ENCODE data around the gene PPFIBP1.

PPFIBP1 gene

DNA sequence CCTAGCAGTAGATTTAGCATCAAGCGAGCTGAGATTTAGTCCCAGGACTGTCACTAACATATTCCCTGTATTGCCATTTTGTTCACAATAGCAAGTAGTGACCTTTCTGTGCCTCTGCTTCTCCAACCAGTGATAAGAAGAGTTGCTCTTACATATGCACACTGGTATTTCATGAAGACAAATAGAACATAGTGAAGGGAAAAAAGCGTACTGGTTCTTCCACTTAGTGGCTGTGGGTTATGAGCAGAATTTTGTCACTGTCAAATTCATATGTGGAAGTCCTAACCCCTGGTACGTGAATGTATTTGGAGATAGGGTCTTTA lies 12.3 kb upstream of the PPFIBP1 start:
- no peak overlapping the region for H3K4me3 ChIP-seq (ENCODE audit: low read depth, low read length)

DNA sequence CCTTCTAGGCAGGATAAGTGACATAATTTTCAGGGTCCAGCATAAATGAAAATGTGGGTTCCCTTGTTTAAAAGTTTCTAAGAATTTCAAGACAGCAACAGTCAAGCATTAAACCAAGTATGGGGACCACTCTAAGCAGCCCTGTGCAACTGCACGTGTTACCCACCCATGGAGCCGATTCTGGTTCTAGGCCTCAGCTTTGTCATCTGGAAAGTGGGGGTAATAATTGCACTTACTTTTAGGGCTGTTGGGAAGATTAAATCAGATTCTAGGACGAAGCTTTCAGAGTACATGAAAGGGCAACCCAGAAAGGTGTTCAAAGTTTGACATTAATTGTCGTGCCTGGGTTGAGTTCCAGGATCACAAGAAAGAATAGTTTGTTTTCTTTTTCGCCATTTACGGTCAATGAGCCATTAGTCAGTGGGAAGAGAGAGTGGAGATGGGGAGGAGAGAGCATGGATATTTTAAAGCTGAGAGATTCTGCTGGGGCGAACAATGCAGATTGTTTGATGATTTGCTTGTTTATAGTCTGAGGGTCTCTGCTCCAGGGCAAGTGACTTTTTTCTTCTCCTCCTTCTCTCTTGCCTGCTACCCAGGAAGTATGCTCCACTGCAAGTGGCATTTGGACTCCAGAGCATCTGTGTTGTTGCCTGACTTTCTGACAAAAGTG lies 10.7 kb upstream of the PPFIBP1 start:
- H3K4me3 ChIP-seq (ENCODE audit: low read depth, low read length), result no peak overlapping the region

DNA sequence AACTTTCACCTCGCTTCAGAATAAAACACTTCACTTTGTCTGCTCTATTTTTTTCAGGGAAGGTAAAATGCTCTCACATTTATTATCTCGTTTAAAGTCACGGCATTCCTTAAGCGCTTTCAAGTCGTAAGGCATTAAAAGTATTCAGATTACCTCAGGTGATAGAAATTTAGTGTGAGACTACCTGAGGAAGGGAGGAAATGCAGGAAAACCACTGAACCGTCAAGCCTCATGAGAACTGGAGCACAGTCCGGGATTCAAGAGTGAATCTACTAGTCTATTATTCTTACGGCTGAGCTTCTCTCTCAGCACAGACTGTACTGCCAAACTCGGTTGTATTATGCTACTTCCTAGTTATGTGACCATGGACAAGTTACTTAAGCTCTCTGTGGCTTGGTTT lies 8.3 kb upstream of the PPFIBP1 start:
- no peak overlapping the region for H3K4me3 ChIP-seq (ENCODE audit: low read depth, low read length)

DNA sequence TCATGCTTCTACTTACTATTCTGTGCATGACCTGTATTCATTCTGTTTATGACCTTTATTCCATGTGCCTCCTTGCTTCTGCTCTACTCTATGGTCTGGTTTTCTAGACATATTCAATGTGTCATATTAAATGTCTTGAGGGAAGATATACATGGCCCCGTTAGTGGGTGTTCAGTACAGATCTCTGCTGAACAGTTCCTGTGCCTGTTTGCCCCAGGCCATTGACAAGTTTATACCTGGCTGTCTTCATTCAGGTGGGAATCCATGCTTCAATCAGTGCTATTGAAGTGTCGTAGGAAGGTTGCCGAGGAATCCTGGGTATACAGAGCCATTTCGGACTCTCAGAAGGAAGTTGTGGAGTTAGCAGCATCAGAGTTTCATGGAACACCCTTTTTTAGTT lies 7.4 kb upstream of the PPFIBP1 start:
- H3K4me3 ChIP-seq (ENCODE audit: low read depth, low read length), result no peak overlapping the region

DNA sequence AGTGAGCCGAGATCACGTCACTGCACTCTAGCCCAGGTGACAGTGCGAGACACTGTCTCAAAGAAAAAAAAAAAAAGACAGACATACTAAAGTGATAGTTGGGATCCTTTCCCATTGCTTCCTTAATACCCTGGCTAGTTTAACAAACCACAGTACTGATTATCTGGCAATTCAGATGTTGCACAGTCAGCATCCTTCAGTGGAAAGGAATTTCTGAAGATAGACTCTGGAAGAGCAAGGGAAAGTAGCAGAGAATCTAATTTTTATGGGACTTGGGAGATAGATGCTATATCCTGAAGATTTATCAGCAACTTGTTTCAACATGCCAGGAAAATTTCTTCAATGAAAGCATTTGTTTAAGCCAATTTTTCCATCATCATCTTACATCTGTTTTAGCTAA lies 6.5 kb upstream of the PPFIBP1 start:
- no peak overlapping the region for H3K4me3 ChIP-seq (ENCODE audit: low read depth, low read length)

DNA sequence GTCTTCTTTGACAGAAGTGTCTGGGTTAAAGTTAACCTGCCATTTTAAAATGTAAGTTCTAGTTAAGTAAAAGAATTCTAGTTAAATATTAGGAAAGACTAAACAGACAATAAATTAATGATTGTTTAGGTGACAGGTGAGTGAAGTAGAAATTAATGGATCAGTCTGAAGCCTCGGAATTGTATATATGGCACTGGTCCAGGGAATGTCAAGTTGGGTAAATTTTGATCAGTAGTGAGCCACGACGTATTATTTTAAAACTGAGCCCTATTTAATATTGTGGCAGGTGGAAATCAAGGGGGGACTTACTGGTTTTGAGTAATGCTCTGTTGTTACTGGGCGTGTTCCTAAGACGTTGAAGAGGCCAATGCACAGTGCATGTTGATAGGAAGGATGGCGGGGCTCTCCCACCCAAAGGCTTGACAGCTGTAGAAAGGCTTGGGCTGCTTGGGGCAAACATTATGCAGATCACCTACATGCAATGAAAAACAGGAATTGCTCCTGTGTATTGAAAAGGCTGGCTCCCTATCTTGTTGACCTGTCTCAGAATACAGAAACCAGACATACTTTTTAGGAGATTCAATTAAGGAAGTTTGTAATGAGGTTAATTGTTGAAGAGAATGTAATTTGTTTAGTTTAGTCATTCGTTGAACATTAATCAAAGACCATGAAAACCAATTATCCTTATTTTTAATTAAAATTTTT lies 5.9 kb upstream of the PPFIBP1 start:
- H3K4me3 ChIP-seq (ENCODE audit: low read depth, low read length), result no peak overlapping the region

DNA sequence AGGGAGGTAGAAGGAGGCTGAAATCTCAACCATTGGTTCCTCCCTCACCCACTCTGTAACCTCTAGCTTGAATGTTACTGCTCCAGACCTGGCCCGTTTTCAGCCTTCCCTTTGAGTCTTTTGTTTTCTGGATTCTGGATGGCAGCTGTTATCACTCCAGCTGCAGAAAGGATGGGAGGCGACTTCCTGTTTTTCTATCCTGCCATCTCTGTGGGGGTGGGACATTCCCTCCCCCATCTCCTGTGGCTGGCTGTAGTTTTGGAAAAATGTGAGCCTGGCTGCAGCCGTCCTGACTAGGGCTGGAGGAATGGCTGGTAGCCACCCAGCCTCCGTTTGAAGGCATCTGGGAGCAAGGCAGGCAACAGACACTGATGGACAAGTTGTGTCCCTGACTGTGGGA lies 2.9 kb upstream of the PPFIBP1 start:
- H3K4me3 ChIP-seq (ENCODE audit: low read depth, low read length), result no peak overlapping the region

DNA sequence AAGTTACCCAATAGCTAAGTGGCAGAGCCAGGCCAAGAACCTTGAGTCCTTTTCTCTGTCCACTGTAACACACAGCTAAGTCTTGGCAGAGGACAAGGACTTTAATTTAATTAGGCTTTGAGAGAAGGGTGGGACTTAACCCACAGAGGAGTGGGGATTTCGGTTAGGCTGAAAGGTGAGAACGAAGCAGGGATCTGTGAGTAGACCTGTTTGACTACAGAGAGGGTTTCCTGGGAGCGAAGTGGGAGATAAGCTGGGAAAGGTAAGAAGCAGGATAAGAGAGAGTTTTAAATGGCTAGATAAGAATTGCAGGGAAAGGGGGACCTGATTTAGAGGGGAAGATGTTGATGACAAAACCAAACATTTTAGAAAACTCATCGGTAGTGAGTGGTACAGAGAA lies 2.0 kb upstream of the PPFIBP1 start:
- no peak overlapping the region for H3K4me3 ChIP-seq (ENCODE audit: low read depth, low read length)

DNA sequence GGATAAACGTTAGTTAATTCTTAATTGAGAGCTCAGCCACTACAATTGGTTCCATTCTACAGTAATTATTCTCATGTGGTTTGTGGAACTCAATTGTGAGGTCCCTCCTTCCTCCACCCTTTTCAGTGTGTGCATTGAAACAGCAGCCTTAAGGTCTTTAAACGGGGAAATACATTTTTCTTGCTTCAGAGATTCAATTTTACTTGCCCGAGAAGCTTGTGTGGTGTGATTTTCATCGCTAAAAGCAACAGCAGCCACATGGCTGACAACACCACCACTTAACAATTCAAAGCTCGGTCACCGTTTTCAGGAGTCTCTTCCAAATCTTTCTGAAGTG lies 733 bp upstream of the PPFIBP1 start:
- peak overlapping the region; percentile 69 for H3K4me3 ChIP-seq (ENCODE audit: low read depth, low read length)

DNA sequence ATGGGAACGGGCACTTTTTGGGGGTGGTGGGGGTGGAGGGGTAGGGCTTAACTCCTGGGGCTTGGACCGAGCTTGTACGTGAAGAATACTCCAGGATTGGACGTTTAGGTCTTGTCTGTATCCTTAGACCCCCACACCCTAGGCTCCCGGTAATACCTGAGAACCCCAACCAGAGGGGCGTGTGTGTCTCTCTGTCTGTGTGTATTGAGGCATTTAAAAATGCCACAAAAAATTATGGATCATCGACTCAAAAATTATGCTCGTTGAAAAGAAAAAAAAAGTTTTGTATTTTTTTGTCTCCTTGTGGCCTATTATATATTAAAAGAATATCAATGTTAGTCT lies 459 bp downstream of the PPFIBP1 start:
- H3K4me3 ChIP-seq (ENCODE audit: low read depth, low read length), result peak overlapping the region; percentile 69

DNA sequence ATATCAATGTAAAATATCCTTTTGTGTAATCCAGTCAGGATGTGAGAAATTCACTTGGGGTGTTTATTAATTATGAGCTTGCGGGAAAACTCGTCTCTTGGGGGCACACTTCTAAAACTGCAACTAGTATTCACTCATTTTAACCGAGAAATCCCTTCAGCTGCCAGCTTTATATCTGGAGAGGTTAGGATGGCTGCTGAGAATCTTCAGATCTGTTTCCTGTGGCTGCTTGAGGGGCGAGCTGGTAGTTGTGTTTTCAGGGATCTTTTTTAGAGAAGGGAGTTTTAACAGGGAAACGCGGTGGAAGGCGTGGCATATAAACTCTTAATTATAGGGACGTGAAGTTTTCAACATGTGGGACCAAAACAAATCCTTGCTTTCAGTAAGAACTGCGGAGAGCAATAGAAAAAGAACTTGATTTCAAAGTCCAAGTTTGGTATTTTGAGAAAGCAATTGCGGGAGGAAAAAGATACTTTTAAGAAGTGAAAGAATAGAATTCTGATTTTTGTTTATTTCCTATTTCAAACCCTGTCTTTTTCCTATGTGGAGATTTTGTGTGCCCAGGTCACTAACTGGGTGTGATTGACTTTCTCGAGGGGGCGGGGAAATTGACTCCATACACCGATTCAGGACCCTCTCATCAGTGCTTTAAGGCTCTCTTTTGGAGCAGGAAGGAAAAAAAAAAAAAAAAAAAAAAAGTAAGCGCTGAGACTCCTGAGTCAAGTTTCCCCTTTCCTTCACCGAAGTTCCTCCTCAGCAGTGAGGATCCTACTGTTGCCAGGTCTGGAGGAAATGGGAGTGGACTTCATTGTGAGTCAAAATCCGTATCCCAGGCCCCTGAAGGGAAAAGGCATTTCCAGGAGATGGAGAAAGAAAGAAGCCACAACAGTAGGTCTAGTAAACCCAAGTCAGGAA lies 1.1 kb downstream of the PPFIBP1 start:
- peak overlapping the region; percentile 69 for H3K4me3 ChIP-seq (ENCODE audit: low read depth, low read length)

DNA sequence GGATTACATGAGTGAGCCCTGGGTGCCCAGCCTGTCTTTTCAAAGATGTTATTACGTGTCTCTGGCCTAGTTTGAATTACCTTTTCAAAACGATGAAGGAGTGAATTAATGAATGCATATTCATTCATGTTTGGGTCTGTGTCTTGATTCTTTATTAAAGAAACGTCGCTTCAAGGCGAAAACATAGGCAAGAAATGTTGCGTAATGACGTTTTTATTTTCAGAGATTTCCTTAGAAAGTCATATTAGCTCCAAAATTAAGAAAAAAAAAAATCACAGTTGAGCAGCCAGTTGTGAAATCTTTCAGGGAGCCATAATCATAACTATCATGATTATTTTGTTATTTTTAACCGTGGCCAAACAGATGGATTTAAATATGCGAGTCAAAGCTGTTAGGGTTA lies 3.5 kb downstream of the PPFIBP1 start:
- H3K4me3 ChIP-seq (ENCODE audit: low read depth, low read length), result no peak overlapping the region

DNA sequence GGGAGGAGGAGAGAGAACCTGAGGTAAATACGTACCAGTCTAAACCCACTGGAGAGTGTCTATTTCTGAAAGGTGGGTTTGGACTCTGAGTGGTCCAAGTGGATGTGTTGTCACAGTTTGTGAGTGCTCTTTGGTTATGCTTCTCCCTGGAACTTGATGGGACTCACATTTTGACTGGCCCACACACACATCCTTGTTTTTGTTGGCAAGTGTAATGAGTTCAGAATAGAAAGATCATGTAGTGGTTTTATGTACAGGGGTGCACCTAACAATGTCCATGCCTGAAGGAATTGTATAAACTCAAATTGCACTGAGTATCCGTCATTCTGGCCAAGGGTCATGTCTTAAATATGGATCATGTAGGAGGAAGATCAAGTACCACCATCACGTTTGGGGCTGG lies 4.8 kb downstream of the PPFIBP1 start:
- H3K4me3 ChIP-seq (ENCODE audit: low read depth, low read length), result no peak overlapping the region

DNA sequence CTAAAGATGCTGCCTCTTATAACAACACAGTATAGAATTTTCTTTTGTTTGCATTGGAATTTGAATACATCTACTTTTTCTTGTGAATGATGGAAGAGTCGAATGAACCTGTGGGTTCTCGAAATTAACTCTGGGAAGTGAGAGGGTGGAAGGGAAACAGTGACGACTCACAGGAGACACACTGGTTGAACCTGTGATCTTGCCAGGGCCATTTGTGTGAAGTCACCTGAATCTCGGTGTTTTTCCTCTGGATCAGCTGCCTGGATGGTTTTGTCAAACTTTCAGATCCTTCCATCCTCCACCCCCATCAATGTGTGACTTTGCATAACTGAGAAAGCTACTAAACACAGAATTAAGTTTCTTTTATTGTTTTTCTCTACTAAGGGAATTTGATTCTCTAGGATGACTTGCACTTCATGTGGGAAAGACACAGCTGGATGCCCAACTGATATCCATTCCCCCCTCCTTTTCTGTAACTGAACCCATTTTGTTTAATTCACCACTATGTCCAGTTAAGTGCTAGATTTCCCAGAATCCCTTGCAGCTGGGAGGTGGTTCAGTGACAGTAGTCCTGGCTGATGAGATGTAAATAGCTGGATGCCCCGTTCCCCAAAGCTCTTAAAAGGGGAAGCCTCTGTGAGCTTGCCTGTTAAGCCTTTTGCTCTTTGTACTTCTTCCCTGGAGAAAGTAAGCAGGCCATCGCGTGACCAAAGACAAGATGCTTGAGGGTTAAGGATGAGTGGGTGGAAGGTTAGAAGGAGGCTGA lies 6.3 kb downstream of the PPFIBP1 start:
- H3K4me3 ChIP-seq (ENCODE audit: low read depth, low read length), result no peak overlapping the region

DNA sequence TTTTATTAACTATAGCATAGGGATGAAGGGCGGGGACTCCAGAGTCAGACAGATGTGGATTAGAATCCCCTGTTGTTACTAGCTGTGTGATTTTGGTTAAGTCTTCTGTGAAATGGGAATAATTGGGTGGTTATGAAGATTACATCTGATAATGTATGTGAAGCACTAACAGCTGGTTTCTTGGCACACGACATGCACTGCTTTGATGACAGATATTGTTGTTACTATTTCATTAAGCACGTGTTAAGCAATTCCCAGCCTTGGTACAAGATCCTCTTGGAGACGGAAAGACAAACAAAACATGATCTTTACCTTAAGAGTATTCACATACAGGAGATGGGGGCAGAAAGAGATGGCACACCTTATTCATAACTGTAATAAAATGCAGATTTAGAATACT lies 7.9 kb downstream of the PPFIBP1 start:
- no peak overlapping the region for H3K4me3 ChIP-seq (ENCODE audit: low read depth, low read length)

DNA sequence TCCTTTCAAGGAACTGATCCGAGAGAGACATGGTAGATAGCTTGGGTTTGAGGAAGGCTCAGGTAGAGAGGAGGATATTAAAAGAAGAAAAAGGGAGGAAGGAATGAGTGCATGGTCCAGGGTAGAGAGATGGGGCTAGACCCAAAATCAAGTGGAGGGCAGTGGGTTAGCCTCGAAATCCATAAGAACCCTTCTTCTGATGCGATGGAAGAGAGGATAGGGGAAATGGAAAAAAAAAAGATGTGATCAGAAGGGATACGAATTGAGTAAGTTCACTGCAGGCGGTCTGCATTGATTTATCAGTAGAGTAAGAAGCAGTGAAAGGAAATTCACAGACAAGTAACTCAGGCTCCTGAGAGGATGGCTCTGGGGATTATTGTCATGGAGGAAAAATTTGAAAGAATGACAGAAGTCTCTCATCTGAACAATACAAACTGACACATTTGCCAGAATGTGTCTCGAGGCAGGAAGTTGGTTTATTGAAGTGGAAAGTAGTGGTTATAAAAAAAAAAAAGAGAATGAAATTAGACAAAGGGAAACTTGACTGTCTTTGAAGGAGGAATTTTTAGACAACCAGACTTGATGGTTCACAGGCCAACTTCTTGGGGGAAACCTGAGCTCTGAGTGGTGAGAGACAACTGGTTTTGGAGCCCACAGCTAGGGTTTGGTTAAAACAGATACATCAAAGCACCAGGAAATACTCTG lies 10.2 kb downstream of the PPFIBP1 start:
- H3K4me3 ChIP-seq (ENCODE audit: low read depth, low read length), result no peak overlapping the region

DNA sequence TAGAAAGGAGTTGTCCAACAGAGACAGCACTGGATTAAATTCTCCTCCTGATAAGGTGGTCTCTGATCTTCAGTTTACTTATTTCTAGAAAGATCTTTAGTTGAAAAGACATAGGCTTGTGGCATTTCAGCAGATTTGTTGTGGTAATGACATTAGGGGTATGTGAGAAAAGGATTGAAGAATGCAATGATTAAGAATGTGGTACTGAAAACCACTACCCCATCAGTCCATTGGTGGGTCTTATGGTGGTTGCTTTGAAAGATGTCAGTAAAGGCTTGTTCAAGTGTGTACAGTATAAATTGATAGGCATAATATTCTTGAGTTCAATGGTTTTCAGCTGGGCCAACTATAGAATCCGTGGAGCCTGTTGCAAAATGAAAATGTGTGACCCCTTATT lies 10.8 kb downstream of the PPFIBP1 start:
- H3K4me3 ChIP-seq (ENCODE audit: low read depth, low read length), result no peak overlapping the region

DNA sequence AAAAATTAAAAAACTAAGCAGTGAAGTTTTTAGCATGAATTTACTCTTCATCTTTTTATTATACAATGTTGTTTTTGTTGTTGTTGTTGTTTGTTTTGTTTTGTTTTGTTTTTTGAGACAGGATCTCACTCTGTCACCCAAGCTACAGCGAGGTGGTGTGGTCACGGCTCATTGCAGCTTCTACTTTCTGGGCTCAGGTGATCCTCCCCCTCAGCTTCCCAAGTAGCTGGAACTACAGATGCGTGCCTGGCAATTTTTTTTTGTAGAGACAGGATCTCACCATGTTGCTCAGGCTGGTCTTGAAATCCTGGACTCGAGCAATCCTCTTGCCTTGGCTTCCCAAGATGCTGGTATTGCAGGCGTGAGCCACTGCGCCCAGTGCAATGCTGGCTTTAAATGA lies 11.3 kb downstream of the PPFIBP1 start:
- no peak overlapping the region for H3K4me3 ChIP-seq (ENCODE audit: low read depth, low read length)

DNA sequence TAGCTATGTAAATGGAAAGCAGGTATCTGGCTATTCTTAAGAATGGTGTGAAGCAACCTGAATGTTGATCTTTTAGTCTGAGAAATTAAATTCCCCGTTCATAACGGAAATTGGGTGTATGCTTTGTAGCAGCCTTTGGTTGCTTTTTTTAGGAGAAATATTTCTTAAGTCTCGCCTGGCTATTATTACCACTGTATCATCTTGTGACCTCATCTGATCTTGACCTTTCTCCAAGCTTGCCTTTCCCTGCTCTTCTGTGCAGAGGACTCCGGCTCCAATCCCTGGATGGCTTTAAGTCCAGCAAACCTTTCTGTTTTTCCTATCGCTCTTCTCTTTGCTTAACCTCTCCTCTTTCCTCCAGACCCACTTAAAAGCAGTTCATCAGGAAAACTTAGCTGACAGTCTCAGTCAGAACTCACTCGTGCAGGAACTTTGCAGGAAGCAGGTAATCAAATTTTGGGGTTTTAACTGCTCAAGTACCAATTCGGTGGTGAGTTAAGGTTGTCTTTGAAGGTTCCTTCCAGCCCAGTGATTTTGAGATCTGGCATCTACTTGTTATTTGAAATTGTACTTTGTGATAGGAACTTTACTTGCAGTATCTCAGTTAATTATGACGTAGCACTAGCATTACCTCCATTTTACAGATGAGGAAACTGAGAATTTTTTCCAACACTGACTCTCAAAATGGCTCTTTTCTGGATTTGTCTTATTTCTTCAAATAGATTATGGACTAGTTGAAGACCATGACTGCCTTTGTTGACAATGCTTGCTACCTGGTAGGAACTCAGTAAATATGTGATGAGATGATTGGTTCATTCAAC lies 14.1 kb downstream of the PPFIBP1 start:
- H3K4me3 ChIP-seq (ENCODE audit: low read depth, low read length), result no peak overlapping the region

DNA sequence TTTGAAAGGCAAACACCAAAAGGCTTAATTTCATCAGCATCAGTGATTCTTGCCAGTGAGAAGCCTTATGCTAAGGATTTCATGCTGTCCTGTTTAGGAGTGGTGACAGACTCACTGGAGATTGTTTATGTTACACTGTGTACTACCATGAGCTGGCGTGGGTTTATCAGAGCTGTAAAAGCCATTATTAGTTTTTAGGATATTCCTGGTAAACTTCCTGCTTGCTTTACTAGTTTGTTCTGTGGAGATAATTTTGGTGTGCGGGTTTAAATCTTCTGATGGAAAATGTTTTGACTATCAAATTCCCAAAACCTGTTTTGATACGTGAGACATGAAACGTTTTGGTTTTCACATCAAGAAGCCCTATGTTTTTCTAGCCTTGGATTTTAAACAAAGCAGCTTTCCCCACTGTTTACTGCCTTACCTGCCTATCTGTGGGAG lies 15.2 kb downstream of the PPFIBP1 start:
- no peak overlapping the region for H3K4me3 ChIP-seq (ENCODE audit: low read depth, low read length)

Data from iPS-11a (cell line).